Hepatocyte (in vitro differentiated cells): ENCODE measurements around the gene EXOC4.

Experiments
- EZH2phosphoT487 ChIP-seq: fragments of 200-600 bp; sonication (generic); IDR thresholded peaks from one replicate; pipeline ENCODE4 v1.6.1; 2018; ENCODE audit warnings: antibody characterized with exemption, mild to moderate bottlenecking, low read depth, moderate library complexity; ENCODE audit not compliant: unreplicated experiment, severe bottlenecking
- TF ChIP-seq, protein P1 (sequence below): fragments of 200-600 bp; sonication (generic); IDR thresholded peaks from 2 replicates; pipeline ENCODE4 v1.5.1; 2016; ENCODE audit warnings: antibody characterized with exemption, mild to moderate bottlenecking; ENCODE audit not compliant: poor library complexity

DNA sequence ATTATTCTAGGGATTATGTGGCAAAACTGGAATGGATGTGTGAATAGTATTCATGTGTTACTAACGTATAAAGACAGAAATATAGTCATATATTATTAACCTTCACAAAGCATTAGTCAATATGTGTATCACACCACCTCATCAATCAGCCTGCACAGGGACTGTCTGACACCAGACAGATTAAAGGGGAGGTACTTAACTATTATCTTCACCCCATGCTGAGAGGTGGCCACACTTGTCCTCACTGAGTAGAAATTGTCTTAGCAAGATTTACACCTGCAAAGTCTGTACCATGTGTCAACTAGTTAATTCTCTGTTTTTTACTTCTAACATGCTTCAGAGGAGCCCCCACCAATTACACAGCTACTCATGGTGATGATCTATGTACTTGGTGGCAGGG, 727.9 kb downstream of the EXOC4 start:
- TF ChIP-seq, protein P1, sequence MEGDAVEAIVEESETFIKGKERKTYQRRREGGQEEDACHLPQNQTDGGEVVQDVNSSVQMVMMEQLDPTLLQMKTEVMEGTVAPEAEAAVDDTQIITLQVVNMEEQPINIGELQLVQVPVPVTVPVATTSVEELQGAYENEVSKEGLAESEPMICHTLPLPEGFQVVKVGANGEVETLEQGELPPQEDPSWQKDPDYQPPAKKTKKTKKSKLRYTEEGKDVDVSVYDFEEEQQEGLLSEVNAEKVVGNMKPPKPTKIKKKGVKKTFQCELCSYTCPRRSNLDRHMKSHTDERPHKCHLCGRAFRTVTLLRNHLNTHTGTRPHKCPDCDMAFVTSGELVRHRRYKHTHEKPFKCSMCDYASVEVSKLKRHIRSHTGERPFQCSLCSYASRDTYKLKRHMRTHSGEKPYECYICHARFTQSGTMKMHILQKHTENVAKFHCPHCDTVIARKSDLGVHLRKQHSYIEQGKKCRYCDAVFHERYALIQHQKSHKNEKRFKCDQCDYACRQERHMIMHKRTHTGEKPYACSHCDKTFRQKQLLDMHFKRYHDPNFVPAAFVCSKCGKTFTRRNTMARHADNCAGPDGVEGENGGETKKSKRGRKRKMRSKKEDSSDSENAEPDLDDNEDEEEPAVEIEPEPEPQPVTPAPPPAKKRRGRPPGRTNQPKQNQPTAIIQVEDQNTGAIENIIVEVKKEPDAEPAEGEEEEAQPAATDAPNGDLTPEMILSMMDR, result no peak
- TF ChIP-seq EZH2phosphoT487, result no peak
